Naive thymus-derived CD8-positive, alpha-beta T cell (primary cell): ENCODE measurements around the gene RNF207. TPM values are rescaled to one million over a fixed set of nuclear protein-coding genes. Genes with fewer than 3 reads are reported as not detected.

Experiments used
- ATAC-seq, 2 donors: fragments of 150-1000 bp; cut with Tn5 transposase in 1 of 2; sonication (Bioruptor Pico), chemical (Tn5 transposase) in 1 of 2; 1 replicate in 1 of 2; 2 replicates in 1 of 2; pipeline ENCODE4 v1.10.0; 2021; ENCODE audit warnings: mild to moderate bottlenecking in 2 of 2, moderate library complexity in 2 of 2
- POLR2A ChIA-PET: fragments of 350-600 bp; sonication (Branson Sonifier 250); formaldehyde crosslinking; loops from one replicate; lab custom pipeline; 2021; ENCODE audit warnings: antibody characterized with exemption; lab: Charles Lee
- DNase-seq, 10 donors: peaks; one replicate each; pipeline versions ENCODE4 v3.0.0 to v3.0.0-alpha.2; 2020 to 2022
- H3K27ac Mint-ChIP-seq, 10 donors: one replicate each; pipeline ENCODE4 v1.8.0; 2020 to 2022; ENCODE audit warnings: mild to moderate bottlenecking in 10 of 10, mixed read lengths in 10 of 10, moderate library complexity in 4 of 10, inconsistent platforms in 1 of 10
- H3K27me3 Mint-ChIP-seq, 5 donors: one replicate each; pipeline ENCODE4 v1.8.0; 2021 to 2022; ENCODE audit warnings: mixed read lengths in 5 of 5
- H3K36me3 Mint-ChIP-seq, 3 donors: one replicate each; pipeline ENCODE4 v1.8.0; 2020 to 2022; ENCODE audit warnings: mixed read lengths in 3 of 3, mild to moderate bottlenecking in 2 of 3, inconsistent platforms in 1 of 3
- H3K4me1 Mint-ChIP-seq, 4 donors: one replicate each; pipeline ENCODE4 v1.8.0; 2021 to 2022; ENCODE audit warnings: mixed read lengths in 4 of 4
- H3K4me3 Mint-ChIP-seq, 10 donors: one replicate each; pipeline ENCODE4 v1.8.0; 2020 to 2022; ENCODE audit warnings: mild to moderate bottlenecking in 10 of 10, mixed read lengths in 10 of 10, moderate library complexity in 6 of 10, inconsistent platforms in 1 of 10
- H3K9me3 Mint-ChIP-seq, 9 donors: one replicate each; pipeline ENCODE4 v1.8.0; 2020 to 2022; ENCODE audit warnings: mixed read lengths in 9 of 9, mild to moderate bottlenecking in 3 of 9, inconsistent platforms in 1 of 9, moderate library complexity in 1 of 9
- polyA plus RNA-seq, 3 donors: library from polyadenylated mRNA; unstranded; fragments of 300-500 nt; fragmentation: Illumina TruSeq; gene quantifications; one replicate each; pipeline ENCODE4 v1.2.3, GENCODE V29; 2021
- total RNA-seq, 8 experiments: library from RNA in 2 of 8; stranded (reverse) in 2 of 8; gene quantifications; one replicate each; pipeline ENCODE4 v1.2.3 and lab custom pipeline; 2021 to 2026

Gene RNF207
- total and polyA plus RNA-seq, 5 experiments from 2014 or later, result 0.36 to 0.47 TPM; not detected in 3

DNA sequence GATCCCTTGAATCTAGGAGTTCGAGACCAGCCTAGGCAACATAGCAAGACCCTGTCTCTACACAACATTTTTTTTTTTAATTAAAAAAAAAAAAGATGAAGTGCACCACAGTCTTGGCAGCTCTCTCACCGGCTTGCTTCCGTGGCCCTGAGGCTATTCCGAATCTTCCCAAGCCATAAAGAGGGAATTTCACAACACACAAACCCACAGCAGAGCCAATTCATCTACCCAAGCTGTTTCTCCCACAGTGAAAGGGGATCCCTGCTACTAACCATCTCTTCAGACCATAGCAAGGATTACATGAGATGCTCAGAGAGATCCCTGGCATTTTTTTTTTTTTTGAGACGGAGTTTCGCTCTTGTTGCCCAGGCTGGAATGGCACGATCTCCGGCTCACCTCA, 17.5 kb upstream of the RNF207 start:
- no peaks in the 10 kb centered on the region for H3K27me3 Mint-ChIP-seq
- no peak for ATAC-seq
- DNase-seq, result no peak
- POLR2A ChIA-PET, result no interaction called here
- no peak overlapping the region for H3K4me3 Mint-ChIP-seq
- H3K4me1 Mint-ChIP-seq, result peaks cover 15 to 43% (median 17%) of the 10 kb centered on the region in 4 donors
- H3K9me3 Mint-ChIP-seq, result no peaks in the 10 kb centered on the region
- H3K36me3 Mint-ChIP-seq, result peaks cover 0 to 85% (median 13%) of the 10 kb centered on the region in 3 donors
- peak overlapping the region in 1 of 10 donors; percentile 59 for H3K27ac Mint-ChIP-seq

- H3K27me3 Mint-ChIP-seq, result no peaks in the 10 kb centered on the region
- ATAC-seq, result no peak
- DNase-seq, result no peak
- peaks cover 13 to 46% (median 25%) of the 10 kb centered on the region in 4 donors for H3K4me1 Mint-ChIP-seq
- H3K4me3 Mint-ChIP-seq, result no peak overlapping the region
- H3K9me3 Mint-ChIP-seq, result no peaks in the 10 kb centered on the region
- no peak overlapping the region for H3K27ac Mint-ChIP-seq
- H3K36me3 Mint-ChIP-seq, result peaks cover 7 to 89% (median 16%) of the 10 kb centered on the region in 3 donors
- POLR2A ChIA-PET, result interaction anchor here (0.7 kb wide), 1 partner anchor 14 kb away, joined by 4 read pairs; the partner anchor contains the start of gene RNF207
These were observed 14.0 kb upstream of the RNF207 start for GRCh38 chr1:6191968-6192367.

DNA sequence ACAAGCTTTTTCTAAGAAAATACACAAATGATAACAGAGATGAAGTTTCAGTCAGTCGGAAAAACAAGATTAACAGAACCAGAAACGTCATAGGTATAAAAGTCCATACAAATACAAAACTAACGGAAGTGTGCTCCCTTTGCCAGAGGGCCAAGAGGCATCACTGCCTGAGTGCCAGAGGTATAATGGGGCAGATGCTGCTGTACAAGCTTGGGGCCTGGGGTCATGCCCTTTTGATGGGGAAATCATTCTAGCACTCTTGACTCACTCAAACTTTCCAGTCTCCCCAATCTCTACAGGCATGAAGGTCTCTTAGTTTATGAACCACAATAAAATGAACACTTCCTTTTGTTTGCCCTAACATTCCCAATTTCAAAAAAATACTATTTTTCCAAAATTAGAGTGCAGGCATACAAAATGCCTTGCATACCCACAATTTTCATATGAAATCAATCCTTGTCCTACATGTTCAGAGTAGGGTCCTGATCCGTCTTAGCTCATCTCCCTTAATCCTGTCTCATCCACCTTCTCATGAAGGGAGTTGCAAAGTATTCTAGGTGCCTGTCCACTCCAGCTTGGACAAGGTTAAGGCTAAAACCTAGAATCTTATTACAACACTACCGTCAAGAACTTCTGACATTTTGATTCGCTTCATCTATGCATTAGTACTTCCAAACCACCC, 8.0 kb upstream of the RNF207 start:
- Mint-ChIP-seq H3K4me3 (peak overlapping the region; percentile 84 to 98 (median 92)), H3K4me1 (peaks cover 20 to 61% (median 50%) of the 10 kb centered on the region in 4 donors), H3K27ac (peak overlapping the region; percentile 72 to 99 (median 90)), H3K36me3 (peaks cover 7 to 45% (median 13%) of the 10 kb centered on the region in 3 donors), H3K27me3 (no peaks in the 10 kb centered on the region), H3K9me3 (no peaks in the 10 kb centered on the region)
- POLR2A ChIA-PET, result interaction anchor here (0.8 to 1.2 kb wide), 2 partner anchors 37 to 268 kb away, joined by 3 read pairs; partner anchors contain the start of gene TNFRSF25
- no peak for DNase-seq
- no peak for ATAC-seq

GRCh38 chr1:6198646-6199297, 7.1 kb upstream of the RNF207 start:
- Mint-ChIP-seq H3K27ac (peak overlapping the region; percentile 72 to 99 (median 90)), H3K4me1 (peaks cover 19 to 58% (median 47%) of the 10 kb centered on the region in 4 donors)
- peak; percentile 21 to 24 for ATAC-seq

GRCh38 chr1:6199298-6200187, 6.4 kb upstream of the RNF207 start, which contains the start of gene RPL22:
Gene RPL22 (minus strand): TSS chr1:6199595. CDS start chr1:6199573, 22 bp downstream.
- Mint-ChIP-seq H3K4me3 (peak within 1 kb of the TSS; percentile 84 to 98 (median 92)), H3K27ac (peak within 1 kb of the TSS; percentile 87 to 99 (median 95)), H3K36me3 (peaks cover 7 to 29% (median 11%) of the 10 kb centered on the region in 3 donors), H3K27me3 (peaks cover 0 to under 1% (median 0%) of the 10 kb centered on the region in 5 donors), H3K4me1 (peaks cover 19 to 58% (median 44%) of the 10 kb centered on the region in 4 donors), H3K9me3 (no peaks in the 10 kb centered on the region)
- POLR2A ChIA-PET, result interaction anchor here (0.7 to 2.0 kb wide), 6 partner anchors 7 to 207 kb away, joined by 3 to 7 read pairs (median 4); partner anchors contain the start of genes ICMT and NPHP4
- ATAC-seq (peak; percentile 97), DNase-seq (peak; percentile 86 to 98 (median 94))

More at GRCh38 chr1:6198646-6199297, 7.1 kb upstream of the RNF207 start:
- peak in 1 of 10 donors; percentile 20 for DNase-seq
- H3K9me3 Mint-ChIP-seq, result no peaks in the 10 kb centered on the region
- H3K36me3 Mint-ChIP-seq, result peaks cover 7 to 37% (median 11%) of the 10 kb centered on the region in 3 donors
- POLR2A ChIA-PET, result interaction anchor here (0.8 to 2.0 kb wide), 5 partner anchors 8 to 267 kb away, joined by 3 to 7 read pairs (median 3); partner anchors contain the start of genes NPHP4 and TNFRSF25
- H3K4me3 Mint-ChIP-seq, result peak overlapping the region; percentile 84 to 98 (median 92)
- no peaks in the 10 kb centered on the region for H3K27me3 Mint-ChIP-seq

DNA sequence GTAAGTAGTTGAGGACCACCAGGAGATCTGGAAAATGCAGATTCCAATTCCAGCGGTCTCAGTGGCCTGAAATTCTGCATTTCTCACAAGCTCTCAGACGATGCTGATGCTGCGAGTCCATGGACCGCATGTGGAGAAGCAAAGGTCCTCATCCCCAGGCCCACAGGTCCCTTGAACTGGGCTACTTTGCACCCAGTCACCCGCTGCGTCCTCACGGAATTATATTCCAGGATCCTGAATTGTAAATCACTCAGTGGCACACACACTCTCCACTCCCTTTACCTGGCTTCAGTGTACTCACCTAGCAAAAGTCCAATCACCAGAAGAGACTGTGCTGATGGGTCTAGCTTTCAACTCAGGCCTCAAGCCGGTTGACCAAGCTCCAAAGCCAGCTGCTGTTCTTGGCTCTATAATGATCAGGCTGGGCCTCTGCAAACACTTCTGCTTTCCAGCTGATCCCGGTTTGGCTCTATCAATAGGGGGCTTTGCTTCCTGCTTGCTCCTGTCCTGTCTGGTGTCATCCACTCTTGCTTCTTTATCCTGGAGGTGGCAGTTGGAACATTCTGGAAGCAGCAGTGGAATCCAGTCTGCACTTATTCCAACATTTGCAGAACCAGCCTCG, 5.6 kb upstream of the RNF207 start:
- Mint-ChIP-seq H3K27ac (peak overlapping the region; percentile 87 to 99 (median 95)), H3K27me3 (peaks cover 0 to 7% (median 0%) of the 10 kb centered on the region in 5 donors), H3K9me3 (no peaks in the 10 kb centered on the region), H3K4me1 (peaks cover 19 to 58% (median 47%) of the 10 kb centered on the region in 4 donors), H3K36me3 (peaks cover 7 to 26% (median 11%) of the 10 kb centered on the region in 3 donors), H3K4me3 (peak overlapping the region; percentile 84 to 98 (median 92))
- POLR2A ChIA-PET, result interaction anchor here (0.7 to 2.0 kb wide), 4 partner anchors 12 to 208 kb away, joined by 4 to 7 read pairs (median 4); partner anchors contain the start of genes ICMT and NPHP4
- DNase-seq, result no peak
- ATAC-seq, result no peak

GRCh38 chr1:6202256-6202655, 3.7 kb upstream of the RNF207 start:
- ATAC-seq (no peak), DNase-seq (no peak)
- H3K4me3 Mint-ChIP-seq, result peak overlapping the region in 3 of 10 donors; percentile 1 to 94 (median 15)
- no peaks in the 10 kb centered on the region for H3K9me3 Mint-ChIP-seq
- peaks cover 0 to 12% (median 4%) of the 10 kb centered on the region in 3 donors for H3K36me3 Mint-ChIP-seq
- POLR2A ChIA-PET, result interaction anchor here (0.5 to 0.7 kb wide), 5 partner anchors 13 to 616 kb away, joined by 3 to 7 read pairs (median 5); no protein-coding TSS in a partner anchor
- H3K4me1 Mint-ChIP-seq, result peaks cover 14 to 43% (median 37%) of the 10 kb centered on the region in 4 donors
- peaks cover 3 to 15% (median 6%) of the 10 kb centered on the region in 5 donors for H3K27me3 Mint-ChIP-seq
- H3K27ac Mint-ChIP-seq, result peak overlapping the region in 3 of 10 donors; percentile 40 to 82 (median 63)

DNA sequence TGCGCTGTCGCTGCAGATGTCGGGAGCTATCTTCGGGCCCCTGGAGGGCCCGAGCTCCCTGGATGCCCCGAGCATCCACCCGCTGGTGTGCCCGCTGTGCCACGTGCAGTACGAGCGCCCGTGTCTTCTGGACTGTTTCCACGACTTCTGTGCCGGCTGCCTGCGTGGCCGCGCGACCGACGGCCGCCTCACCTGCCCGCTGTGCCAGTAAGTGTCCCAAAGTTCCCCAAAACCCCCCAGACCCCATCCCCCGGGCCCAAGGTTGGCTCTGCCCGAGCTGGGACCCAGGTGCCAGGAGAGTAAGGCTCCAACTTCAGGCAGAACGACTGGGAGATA, 569 bp downstream of the RNF207 start:
- Mint-ChIP-seq H3K4me1 (peaks cover 2 to 17% (median 10%) of the 10 kb centered on the region in 4 donors), H3K36me3 (no peaks in the 10 kb centered on the region), H3K9me3 (no peaks in the 10 kb centered on the region), H3K27me3 (peaks cover 3 to 41% (median 11%) of the 10 kb centered on the region in 5 donors), H3K4me3 (peak overlapping the region; percentile 40 to 70 (median 61)), H3K27ac (no peak overlapping the region)
- ATAC-seq (peak; percentile 4 to 10), DNase-seq (no peak)
- POLR2A ChIA-PET, result interaction anchor here (0.6 to 1.2 kb wide), 3 partner anchors 8 to 15 kb away, joined by 3 to 4 read pairs (median 3); no protein-coding TSS in a partner anchor

DNA sequence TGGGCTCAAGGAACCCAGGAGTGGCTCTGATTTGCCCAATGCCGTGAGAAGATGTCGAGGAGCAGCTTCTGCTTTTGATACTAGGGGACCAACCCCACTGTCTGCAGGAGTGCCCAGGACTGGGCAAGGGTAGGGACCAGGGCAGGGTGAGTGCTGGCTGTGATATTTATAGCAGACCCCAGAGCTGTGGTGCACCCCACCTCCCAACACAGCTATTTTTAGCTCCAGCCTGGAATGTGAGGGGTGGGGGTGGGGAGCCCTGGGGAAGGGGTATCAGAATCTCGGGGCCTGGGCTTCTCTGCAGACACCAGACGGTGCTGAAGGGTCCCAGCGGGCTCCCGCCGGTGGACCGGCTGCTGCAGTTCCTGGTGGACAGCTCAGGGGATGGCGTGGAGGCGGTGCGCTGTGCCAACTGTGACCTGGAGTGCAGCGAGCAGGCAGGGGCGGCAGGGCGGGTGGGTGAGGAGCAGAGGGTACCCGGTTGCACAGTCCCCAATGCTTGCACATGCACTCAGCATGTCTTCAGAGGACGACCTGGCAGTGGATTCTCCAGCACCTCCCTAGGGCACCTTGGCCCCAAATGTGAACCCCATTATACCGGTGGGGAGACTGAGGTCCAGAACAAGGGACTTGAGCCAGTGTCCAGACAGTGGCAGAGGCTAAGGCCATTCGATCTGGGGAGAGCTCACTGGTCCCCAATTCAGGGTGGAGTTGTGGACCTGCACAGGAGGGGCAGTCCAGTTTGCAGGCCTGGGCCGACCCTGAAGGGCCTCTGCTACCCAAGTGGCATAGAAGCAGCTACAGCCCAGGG, 1.4 kb downstream of the RNF207 start:
- POLR2A ChIA-PET, result interaction anchor here (1.2 kb wide), 1 partner anchor 9 kb away, joined by 3 read pairs; no protein-coding TSS in a partner anchor
- DNase-seq (no peak), ATAC-seq (no peak)
- peak overlapping the region in 1 of 10 donors; percentile 29 for H3K27ac Mint-ChIP-seq
- peaks cover 3 to 47% (median 15%) of the 10 kb centered on the region in 5 donors for H3K27me3 Mint-ChIP-seq
- H3K4me3 Mint-ChIP-seq, result peak overlapping the region; percentile 40 to 70 (median 61)
- H3K9me3 Mint-ChIP-seq, result no peaks in the 10 kb centered on the region
- no peaks in the 10 kb centered on the region for H3K36me3 Mint-ChIP-seq
- peaks cover 0 to 17% (median 9%) of the 10 kb centered on the region in 4 donors for H3K4me1 Mint-ChIP-seq

DNA sequence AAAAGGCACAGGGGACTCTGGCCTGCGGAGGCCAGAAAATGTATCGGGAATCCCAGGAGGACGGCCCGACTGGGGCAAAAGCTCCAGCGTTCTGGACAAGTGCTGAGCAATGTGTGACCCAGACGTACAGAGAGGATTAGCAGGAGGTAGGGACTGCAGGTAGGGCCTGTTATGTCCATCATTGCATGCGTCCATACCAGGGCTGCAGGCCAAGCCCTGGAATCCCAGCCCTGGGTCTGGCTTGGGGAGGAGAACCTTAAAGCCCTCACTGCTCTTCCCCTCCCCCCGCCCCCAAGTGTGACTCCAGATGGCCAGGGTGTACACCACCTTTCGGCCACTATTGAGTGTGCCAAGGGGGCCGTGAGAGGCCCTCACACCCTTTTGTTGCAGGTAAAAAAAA, 2.0 kb downstream of the RNF207 start:
- H3K36me3 Mint-ChIP-seq, result no peaks in the 10 kb centered on the region
- POLR2A ChIA-PET, result interaction anchor here (0.7 to 1.0 kb wide), 3 partner anchors 9 to 81 kb away, joined by 3 to 5 read pairs (median 4); no protein-coding TSS in a partner anchor
- peaks cover 6 to 53% (median 20%) of the 10 kb centered on the region in 5 donors for H3K27me3 Mint-ChIP-seq
- no peaks in the 10 kb centered on the region for H3K9me3 Mint-ChIP-seq
- H3K27ac Mint-ChIP-seq, result no peak overlapping the region
- DNase-seq, result no peak
- peaks cover 0 to 20% (median 10%) of the 10 kb centered on the region in 4 donors for H3K4me1 Mint-ChIP-seq
- ATAC-seq, result no peak
- H3K4me3 Mint-ChIP-seq, result peak overlapping the region in 6 of 10 donors; percentile 10 to 52 (median 34)
